Gastroesophageal sphincter (tissue), 3 donors: ENCODE data around the gene PIAS3.

ENCODE experiments used
- EP300 ChIP-seq: sonication (generic); formaldehyde crosslinking; IDR thresholded peaks from one replicate; pipeline ENCODE4 v1.6.1; 2017; ENCODE audit warnings: antibody characterized with exemption, mild to moderate bottlenecking
- POLR2A ChIP-seq, 2 donors: fragments of 450-650 bp; IDR thresholded peaks; one replicate each; pipeline ENCODE4 v1.6.1; 2017; ENCODE audit warnings: antibody characterized with exemption in 2 of 2, mild to moderate bottlenecking in 2 of 2, moderate library complexity in 1 of 2
- POLR2AphosphoS5 ChIP-seq: sonication (generic); formaldehyde crosslinking; IDR thresholded peaks from one replicate; pipeline ENCODE4 v1.6.1; 2017; ENCODE audit warnings: antibody characterized with exemption
- TF ChIP-seq, protein P1 (sequence below), 4 experiments: fragments of 200-600 bp in 2 of 4; fragments of 450-650 bp in 2 of 4; sonication (generic) in 1 of 4; IDR thresholded peaks; one replicate each; pipeline ENCODE4 v1.5.1; 2017 to 2019; ENCODE audit warnings: antibody characterized with exemption in 4 of 4, mild to moderate bottlenecking in 2 of 4, moderate library complexity in 2 of 4

DNA sequence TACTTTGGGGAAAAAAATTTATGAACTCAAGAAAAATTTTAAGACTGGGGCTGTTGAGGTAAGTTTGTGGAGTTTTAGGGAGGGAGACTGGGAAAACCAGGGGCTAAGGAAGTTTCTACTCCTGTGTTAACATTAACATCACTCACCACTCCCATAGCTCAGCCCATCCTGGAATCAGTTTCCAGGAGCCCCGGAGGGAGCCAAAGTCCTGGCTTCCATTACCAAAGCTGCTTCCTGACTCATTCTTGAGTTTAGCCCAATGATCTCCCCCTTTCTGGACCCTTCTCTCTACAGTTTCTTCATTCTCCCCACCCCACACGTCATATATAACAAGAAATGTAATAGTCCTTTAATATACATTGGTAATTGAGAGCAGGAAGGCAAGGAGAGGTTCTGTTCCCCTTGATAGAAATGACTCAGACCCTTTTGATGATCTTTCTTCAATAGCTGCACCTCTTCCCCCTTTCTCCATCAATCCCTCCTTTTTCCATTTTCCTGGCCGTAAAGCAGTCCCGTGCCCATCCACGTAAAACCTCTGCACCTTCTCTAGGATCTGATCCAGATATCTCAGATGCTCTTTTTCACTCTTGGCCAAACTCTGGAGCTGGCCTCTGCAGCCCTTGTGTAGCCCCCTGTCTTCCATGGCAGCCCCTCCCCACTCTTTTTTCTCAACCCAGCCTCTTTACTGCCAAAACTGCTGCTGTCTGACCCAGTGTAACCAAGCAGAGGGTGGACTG is 4.6 kb upstream of the PIAS3 start:
- TF ChIP-seq, protein P1, sequence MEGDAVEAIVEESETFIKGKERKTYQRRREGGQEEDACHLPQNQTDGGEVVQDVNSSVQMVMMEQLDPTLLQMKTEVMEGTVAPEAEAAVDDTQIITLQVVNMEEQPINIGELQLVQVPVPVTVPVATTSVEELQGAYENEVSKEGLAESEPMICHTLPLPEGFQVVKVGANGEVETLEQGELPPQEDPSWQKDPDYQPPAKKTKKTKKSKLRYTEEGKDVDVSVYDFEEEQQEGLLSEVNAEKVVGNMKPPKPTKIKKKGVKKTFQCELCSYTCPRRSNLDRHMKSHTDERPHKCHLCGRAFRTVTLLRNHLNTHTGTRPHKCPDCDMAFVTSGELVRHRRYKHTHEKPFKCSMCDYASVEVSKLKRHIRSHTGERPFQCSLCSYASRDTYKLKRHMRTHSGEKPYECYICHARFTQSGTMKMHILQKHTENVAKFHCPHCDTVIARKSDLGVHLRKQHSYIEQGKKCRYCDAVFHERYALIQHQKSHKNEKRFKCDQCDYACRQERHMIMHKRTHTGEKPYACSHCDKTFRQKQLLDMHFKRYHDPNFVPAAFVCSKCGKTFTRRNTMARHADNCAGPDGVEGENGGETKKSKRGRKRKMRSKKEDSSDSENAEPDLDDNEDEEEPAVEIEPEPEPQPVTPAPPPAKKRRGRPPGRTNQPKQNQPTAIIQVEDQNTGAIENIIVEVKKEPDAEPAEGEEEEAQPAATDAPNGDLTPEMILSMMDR (IDR thresholded peaks at IDR 0.05) = no peak
- TF ChIP-seq POLR2A (IDR thresholded peaks at IDR 0.05) (no peak), EP300 (no peak), POLR2AphosphoS5 (no peak)
